SU-DHL-6 (cell line): ENCODE results near the gene PLEKHA6.

Experiments used
- CTCF ChIP-seq: fragments of 200-600 bp; sonication (generic); IDR thresholded peaks from one replicate; pipeline ENCODE4 v1.5.1; 2017; ENCODE audit warnings: antibody characterized with exemption, mild to moderate bottlenecking, low read length, moderate library complexity; ENCODE audit not compliant: insufficient read depth, poor library complexity, severe bottlenecking
- EZH2phosphoT487 ChIP-seq: fragments of 200-600 bp; sonication (generic), shearing (Covaris generic); conservative IDR thresholded peaks from 2 replicates; pipeline ENCODE4 v1.6.1; 2018; ENCODE audit warnings: mild to moderate bottlenecking, antibody characterized with exemption, low read length, moderate library complexity, mixed read lengths

GRCh38 chr1:204169858-204170257, 189.9 kb downstream of the PLEKHA6 start:
- no peak for TF ChIP-seq CTCF
- TF ChIP-seq EZH2phosphoT487 = no peak
